GM12878 (cell line): ENCODE results near the gene ZCRB1. TPM values are rescaled to one million over a fixed set of nuclear protein-coding genes. Genes with fewer than 3 reads are reported as not detected.

ENCODE experiments used
- ATAC-seq: fragments of 200-7000 bp; cut with Tn5 transposase; 3 replicates; pipeline ENCODE4 v1.9.1; 2020; ENCODE audit warnings: mild to moderate bottlenecking, moderate library complexity
- BruUV-seq: library from RNA; stranded (reverse); fragments of 400-500 nt; replicated peaks from 2 replicates; lab custom pipeline; 2021; lab: Mats Ljungman, UMichigan
- CTCF ChIA-PET: fragments of 300-600 bp; sonication (Branson Sonifier 250); formaldehyde crosslinking; extraction: SDS; loops from one replicate; lab custom pipeline; 2021; ENCODE audit warnings: inconsistent platforms; lab: Yijun Ruan, JAX
- POLR2A ChIA-PET: fragments of 350-600 bp; formaldehyde crosslinking; extraction: SDS; loops from one replicate; lab custom pipeline; 2021; ENCODE audit warnings: inconsistent platforms; lab: Charles Lee
- RAD21 ChIA-PET: fragments of 300-600 bp; sonication (Branson Sonifier 250); formaldehyde crosslinking; loops from one replicate; lab custom pipeline; 2023; ENCODE audit warnings: antibody characterized with exemption; ENCODE audit not compliant: unreplicated experiment; lab: Charles Lee
- SMC1A ChIA-PET: fragments of 300-600 bp; sonication (Branson Sonifier 250); formaldehyde crosslinking; loops from one replicate; lab custom pipeline; 2023; ENCODE audit not compliant: unreplicated experiment, uncharacterized antibody; lab: Charles Lee
- DNase-seq: peaks from one replicate; pipeline ENCODE4 v3.0.0-alpha.2; 2011; ENCODE audit warnings: low read depth, low spot score
- FAIRE-seq: peaks from 3 replicates; lab custom pipeline; 2011; peaks lifted over from hg19 to GRCh38; lab: Jason Lieb, UNC
- H2AFZ ChIP-seq: 2 replicates; pipeline ENCODE4 v1.6.0; 2011; ENCODE audit warnings: low read depth, low read length, control low read depth; ENCODE audit not compliant: control insufficient read depth
- H3K27ac ChIP-seq: 2 replicates; pipeline ENCODE4 v1.5.1; 2011; ENCODE audit warnings: control low read depth; ENCODE audit not compliant: control insufficient read depth, insufficient read depth
- H3K27me3 ChIP-seq, 2 experiments: replicated peaks in 1 of 2; 2 replicates each; pipeline versions ENCODE4 v1.6.0 to v1.6.1; 2011; ENCODE audit warnings: low read length in 1 of 2; ENCODE audit not compliant: control insufficient read depth in 2 of 2, insufficient read depth in 2 of 2
- H3K36me3 ChIP-seq, 2 experiments: 2 replicates each; pipeline ENCODE4 v1.5.1; 2011; ENCODE audit warnings: low read length in 1 of 2; ENCODE audit not compliant: control insufficient read depth in 2 of 2, insufficient read depth in 2 of 2
- H3K4me1 ChIP-seq: 2 replicates; pipeline ENCODE4 v1.6.1; 2011; ENCODE audit warnings: mild to moderate bottlenecking, low read length, moderate library complexity, mixed read lengths; ENCODE audit not compliant: control insufficient read depth, insufficient read depth
- H3K4me2 ChIP-seq: 2 replicates; pipeline ENCODE4 v1.6.0; 2011; ENCODE audit warnings: control low read depth; ENCODE audit not compliant: control insufficient read depth, insufficient read depth
- H3K4me3 ChIP-seq: fragments of 200-600 bp; sonication (generic); 2 replicates; pipeline ENCODE4 v1.5.1; 2016
- H3K79me2 ChIP-seq: 2 replicates; pipeline ENCODE4 v1.6.0; 2011; ENCODE audit warnings: low read length; ENCODE audit not compliant: control insufficient read depth, insufficient read depth
- H3K9ac ChIP-seq: 2 replicates; pipeline ENCODE4 v1.8.0; 2011; ENCODE audit warnings: low read length, control low read depth, mixed read lengths; ENCODE audit not compliant: control insufficient read depth, insufficient read depth
- H3K9me3 ChIP-seq: replicated peaks from 3 replicates; pipeline ENCODE4 v1.5.1; 2011; ENCODE audit warnings: mild to moderate bottlenecking, low read length; ENCODE audit not compliant: control insufficient read depth, insufficient read depth
- H4K20me1 ChIP-seq: 2 replicates; pipeline ENCODE4 v1.6.0; 2011; ENCODE audit not compliant: control insufficient read depth, insufficient read depth
- CTCF ChIP-seq, 3 experiments: IDR thresholded peaks in 2 of 3; conservative IDR thresholded peaks in 1 of 3; 2 replicates each; pipeline ENCODE4 v1.5.1; 2011; ENCODE audit warnings: low read depth in 3 of 3, low read length in 3 of 3, mild to moderate bottlenecking in 3 of 3, control low read depth in 2 of 3, moderate library complexity in 2 of 3, inconsistent platforms in 1 of 3, mixed read lengths in 1 of 3; ENCODE audit not compliant: control insufficient read depth in 2 of 3, insufficient read depth in 1 of 3; ENCODE audit errors: extremely low read depth in 1 of 3
- FOXK2 ChIP-seq: fragments of 450-650 bp; IDR thresholded peaks from 2 replicates; pipeline ENCODE4 v1.6.1; 2017; ENCODE audit warnings: mild to moderate bottlenecking, moderate library complexity
- IRF5 ChIP-seq: fragments of 450-650 bp; IDR thresholded peaks from 2 replicates; pipeline ENCODE4 v1.6.1; 2017; ENCODE audit warnings: borderline replicate concordance
- RAD21 ChIP-seq: IDR thresholded peaks from 2 replicates; pipeline ENCODE4 v1.6.1; 2011; ENCODE audit warnings: mild to moderate bottlenecking, low read depth, low read length, moderate library complexity; ENCODE audit not compliant: insufficient read depth
- SMAD5 ChIP-seq: IDR thresholded peaks from 2 replicates; pipeline ENCODE4 v1.6.1; 2016; ENCODE audit warnings: antibody characterized with exemption, low read depth
- SMC3 ChIP-seq: IDR thresholded peaks from 2 replicates; pipeline ENCODE4 v1.6.1; 2011; ENCODE audit warnings: low read length, improper control_type of control experiment, borderline replicate concordance
- WGBS: methylation state at CpG from one replicate; pipeline ENCODE4 v1.1.6; 2016; ENCODE audit warnings: low lambda C conversion rate; ENCODE audit not compliant: insufficient replicate concordance, insufficient coverage; ENCODE audit errors: missing lambda C conversion rate; 5-methylcytosine and 5-hydroxymethylcytosine counted together
- in situ Hi-C: fragments of 300-500 bp; cut with MboI; formaldehyde crosslinking; loops from 9 replicates; pipeline ENCODE4 v1.14.3; 2018; ENCODE audit warnings: mixed read lengths
- intact Hi-C: fragments of 100-400 bp; cut with micrococcal nuclease; formaldehyde crosslinking; loops from one replicate; pipeline ENCODE4 v1.14.2; 2022; ENCODE audit not compliant: unreplicated experiment
- polyA plus RNA-seq, 11 experiments: library from polyadenylated mRNA; depleted of rRNA in 4 of 11; unstranded in 6 of 11; stranded (reverse) in 5 of 11; fragments of >200 nt; fragmentation: Nextera tagmentation in 4 of 11; fragmentation: Illumina TruSeq in 1 of 11; extraction: Ambion mirVana in 4 of 11; extraction: Trizol in 1 of 11; gene quantifications; 1 replicate in 1 of 11; 2 replicates in 10 of 11; pipeline versions ENCODE4 v1.2.1 to v1.2.3, GENCODE V29; 2011 to 2016; ENCODE audit warnings: inconsistent platforms in 2 of 11, missing spikeins in 2 of 11, low read depth in 1 of 11
- total RNA-seq, 4 experiments: library from RNA; depleted of rRNA in 3 of 4; stranded (reverse); fragments of >200 nt in 3 of 4; fragmentation: Illumina TruSeq in 1 of 4; extraction: Trizol in 1 of 4; gene quantifications; 2 replicates each; pipeline versions ENCODE4 v1.2.1 to v1.2.3, GENCODE V29; 2013 to 2021

Gene ZCRB1
- total and polyA plus RNA-seq, 10 of the 15 experiments (the other 5 are each of a cell fraction or from before 2014, with no cell fraction given): 43.3 to 178 (median 88.6) TPM

GRCh38 chr12:42336286-42336685 lies 10.4 kb upstream of the ZCRB1 start:
- DNase-seq (no peak), ATAC-seq (no peak), FAIRE-seq (no peak)
- BruUV-seq: no TSS peak
- no peak for TF ChIP-seq FOXK2
- in situ Hi-C loops: no loop called here
- no peak overlapping the region for H3K4me3 ChIP-seq
- H3K27ac ChIP-seq: no peak overlapping the region
- peaks cover 1 to 7% of the 10 kb centered on the region in 2 experiments for H3K36me3 ChIP-seq
- 95% methylated on average over 1 of the region's 1 CpG for WGBS
- H3K79me2 ChIP-seq: peaks cover 55% of the 10 kb centered on the region
- POLR2A ChIA-PET: no interaction called here
- H4K20me1 ChIP-seq: no peaks in the 10 kb centered on the region
- H2AFZ ChIP-seq: no peak overlapping the region
- SMC1A ChIA-PET: interaction anchor here (1.0 to 1.3 kb wide), 2 partner anchors 12 to 21 kb away, joined by 3 to 6 read pairs; no protein-coding TSS in a partner anchor
- H3K4me1 ChIP-seq: no peaks in the 10 kb centered on the region; the same call in 1 of the 2 replicates
- RAD21 ChIA-PET: interaction anchor here (1.6 kb wide), 1 partner anchor 193 kb away, joined by 3 read pairs; no protein-coding TSS in a partner anchor
- H3K4me2 ChIP-seq: no peak overlapping the region
- H3K27me3 ChIP-seq: no peaks in the 10 kb centered on the region
- CTCF ChIA-PET: interaction anchor here (1.0 kb wide), 1 partner anchor 1060 kb away, joined by 3 read pairs; no protein-coding TSS in a partner anchor
- no peaks in the 10 kb centered on the region for H3K9me3 ChIP-seq
- intact Hi-C loops: loop anchor here (10.0 kb wide), 1 partner anchor 311 kb away; no protein-coding TSS in a partner anchor
- H3K9ac ChIP-seq: no peak overlapping the region

GRCh38 chr12:42332301-42333285 lies 6.7 kb upstream of the ZCRB1 start:
- H3K79me2 ChIP-seq: peaks cover 73% of the 10 kb centered on the region
- RAD21 ChIA-PET: interaction anchor here (0.7 to 1.9 kb wide), 25 partner anchors 10 to 1055 kb away, joined by 3 to 11 read pairs (median 3); no protein-coding TSS in a partner anchor
- DNase-seq (no peak), ATAC-seq (peak; percentile 81), FAIRE-seq (no peak)
- H3K9me3 ChIP-seq: no peaks in the 10 kb centered on the region
- H4K20me1 ChIP-seq: no peaks in the 10 kb centered on the region
- SMC1A ChIA-PET: interaction anchor here (0.6 to 4.0 kb wide), 38 partner anchors 9 to 1003 kb away, joined by 3 to 24 read pairs (median 3); partner anchors contain the start of gene GXYLT1
- no peaks in the 10 kb centered on the region for H3K27me3 ChIP-seq
- TF ChIP-seq SMAD5 (no peak), SMC3 (peak; percentile 67; the same call in 1 of the 2 replicates), IRF5 (no peak), CTCF (IDR thresholded peaks at IDR 0.05 in 2 of 3, conservative IDR thresholded peaks at IDR 0.05 in 1 of 3; ENCODE audit: control insufficient read depth in 2 of 3, extremely low read depth in 1 of 3, insufficient read depth in 1 of 3, low read depth in 3 of 3, low read length in 3 of 3) (peak; percentile 50 to 67 (median 53)), RAD21 (peak; percentile 88)
- no peak overlapping the region for H3K27ac ChIP-seq
- H3K4me1 ChIP-seq: peaks cover 2% of the 10 kb centered on the region
- no peak overlapping the region for H3K9ac ChIP-seq
- no TSS peak for BruUV-seq
- no peak overlapping the region for H3K4me3 ChIP-seq
- peaks cover 1 to 7% of the 10 kb centered on the region in 2 experiments for H3K36me3 ChIP-seq
- POLR2A ChIA-PET: no interaction called here
- H3K4me2 ChIP-seq: peak overlapping the region; percentile 54; the same call in 1 of the 2 replicates
- CTCF ChIA-PET: interaction anchor here (0.7 to 3.8 kb wide), 47 partner anchors 9 to 1392 kb away, joined by 3 to 22 read pairs (median 4); no protein-coding TSS in a partner anchor
- 25% methylated on average over 4 of the region's 4 CpGs for WGBS
- intact Hi-C loops: loop anchor here (2.0 to 10.0 kb wide), 3 partner anchors 40 to 308 kb away; no protein-coding TSS in a partner anchor
- H2AFZ ChIP-seq: no peak overlapping the region
- in situ Hi-C loops: no loop called here
